ENCODE measurements around the gene CCDC54.

GRCh38 chr3:107410606-107411005 is 33.4 kb downstream of the CCDC54 start:
- TF ChIP-seq CTCF (conservative IDR thresholded peaks at IDR 0.05; ENCODE audit: low read length), result no peak
- TF ChIP-seq EZH2phosphoT487 (IDR thresholded peaks at IDR 0.05; ENCODE audit: borderline replicate concordance), result no peak

Measured in Loucy (cell line).